ENCODE results near the gene ITPRID1. TPM values are rescaled to one million over a fixed set of nuclear protein-coding genes. Genes with fewer than 3 reads are reported as not detected.

Gene ITPRID1
- total RNA-seq, 1 experiment from 2014 or later, result not detected

GRCh38 chr7:31699050-31699449 lies 185.2 kb downstream of the ITPRID1 start:
- Histone ChIP-seq H3K27ac (ENCODE audit: low read depth, low read length) (no peak overlapping the region), H4K20me1 (ENCODE audit: insufficient read depth) (no peaks in the 10 kb centered on the region), H3K4me3 (replicated peaks in 1 of 2; ENCODE audit: low read depth in 1 of 2, low read length in 2 of 2) (no peak overlapping the region), H3K4me1 (ENCODE audit: control insufficient read depth in 1 of 2, insufficient read depth in 2 of 2, low read length in 2 of 2) (no peaks in the 10 kb centered on the region), H3K27me3 (ENCODE audit: insufficient read depth, low read length) (peaks cover 37% of the 10 kb centered on the region; the same call in 1 of the 2 replicates), H3K9ac (ENCODE audit: low read length) (no peak overlapping the region), H3K9me2 (ENCODE audit: insufficient read depth) (no peaks in the 10 kb centered on the region), H3K36me3 (ENCODE audit: control insufficient read depth in 1 of 2, insufficient read depth in 2 of 2, low read length in 2 of 2) (no peaks in the 10 kb centered on the region), H2AFZ (ENCODE audit: low read depth, low read length, poor library complexity, severe bottlenecking) (no peak overlapping the region), H3K79me2 (ENCODE audit: insufficient read depth, low read length) (no peaks in the 10 kb centered on the region), H3K9me3 (ENCODE audit: control insufficient read depth in 1 of 2, insufficient read depth in 1 of 2, low read depth in 1 of 2, low read length in 2 of 2) (no peaks in the 10 kb centered on the region), H3K4me2 (ENCODE audit: low read length) (no peak overlapping the region)
- ChIA-PET POLR2A (no interaction called here), RAD21 (ENCODE audit: low non-redundant PET in 1 of 2, low total read pairs in 2 of 2, uncharacterized antibody in 2 of 2, unreplicated experiment in 2 of 2) (no interaction called here), CTCF (no interaction called here)
- no peak for ATAC-seq
- no TSS peak for BruUV-seq (replicated peaks)
- DNase-seq (ENCODE audit: low read depth, low spot score), result no peak
- TF ChIP-seq ATF3 (IDR thresholded peaks at IDR 0.05), result no peak
- TF ChIP-seq FOSL1 (IDR thresholded peaks at IDR 0.05; ENCODE audit: low read depth), result no peak
- no peak for TF ChIP-seq ZBTB33 (IDR thresholded peaks at IDR 0.05; ENCODE audit: extremely low read depth, insufficient replicate concordance, low read length)
- no peak for TF ChIP-seq CTCF (IDR thresholded peaks at IDR 0.05 in 2 of 3, conservative IDR thresholded peaks at IDR 0.05 in 1 of 3; ENCODE audit: borderline replicate concordance in 1 of 3, insufficient read depth in 1 of 3, low read depth in 2 of 3, low read length in 2 of 3)
- no peak for TF ChIP-seq SP1 (IDR thresholded peaks at IDR 0.05; ENCODE audit: low read depth)
- TF ChIP-seq MAX (IDR thresholded peaks at IDR 0.05), result no peak
- TF ChIP-seq TCF7L2 (IDR thresholded peaks at IDR 0.05; ENCODE audit: borderline replicate concordance, extremely low read depth, insufficient read depth, insufficient read length), result no peak
- intact Hi-C loops (cut with micrococcal nuclease), result no loop called here

Measured in HCT116 (cell line).